ENCODE measurements around the gene SCN4B.

- TF ChIP-seq ZC3H10 (CRISPR knock-in tag; IDR thresholded peaks at IDR 0.05): no peak
- no peak for TF ChIP-seq ARNTL (CRISPR knock-in tag; IDR thresholded peaks at IDR 0.05; ENCODE audit: borderline replicate concordance, low read depth)
- no peak for TF ChIP-seq CSRNP3 (CRISPR knock-in tag; IDR thresholded peaks at IDR 0.05)
- no peak for TF ChIP-seq BACH2 (CRISPR knock-in tag; IDR thresholded peaks at IDR 0.05; ENCODE audit: borderline replicate concordance)
- no peak for TF ChIP-seq PATZ1 (CRISPR knock-in tag; IDR thresholded peaks at IDR 0.05; ENCODE audit: borderline replicate concordance)
- TF ChIP-seq ZFP30 (CRISPR knock-in tag; IDR thresholded peaks at IDR 0.05): no peak
- no peak for TF ChIP-seq ESRRG (CRISPR knock-in tag; IDR thresholded peaks at IDR 0.05)
Observed at GRCh38 chr11:118200901-118201680, 48.5 kb upstream of the SCN4B start.

All from SK-N-SH treated with all-trans-retinoic acid at 6 μM for 48 hours (cell line).